ENCODE measurements around the gene SHPK.

The SHPK gene

GRCh38 chr17:3626831-3627768 is 8.9 kb downstream of the SHPK start:
- DNase-seq: no peak

- DNase-seq: no peak
Observed at GRCh38 chr17:3622977-3623594, 13.0 kb downstream of the SHPK start.

GRCh38 chr17:3621146-3621720 is 14.8 kb downstream of the SHPK start:
- DNase-seq: no peak

GRCh38 chr17:3615160-3615870 is 20.7 kb downstream of the SHPK start:
- no peak for DNase-seq

- DNase-seq: no peak
Observed at GRCh38 chr17:3613124-3613523, 22.9 kb downstream of the SHPK start.

GRCh38 chr17:3610523-3610922 is 25.5 kb downstream of the SHPK start:
- no peak for DNase-seq

- no peak for DNase-seq
Observed at GRCh38 chr17:3609689-3610088, 26.4 kb downstream of the SHPK start.

- no peak for DNase-seq
Observed at GRCh38 chr17:3603870-3604259, 32.2 kb downstream of the SHPK start.

GRCh38 chr17:3603119-3603869 is 32.8 kb downstream of the SHPK start:
- peak; percentile 67 for DNase-seq

- DNase-seq: no peak
Observed at GRCh38 chr17:3602499-3602898, 33.6 kb downstream of the SHPK start.

GRCh38 chr17:3600529-3601205 is 35.4 kb downstream of the SHPK start:
- no peak for DNase-seq

- no peak for DNase-seq
Observed at GRCh38 chr17:3598078-3598477, 38.0 kb downstream of the SHPK start.

- DNase-seq: no peak
Observed at GRCh38 chr17:3596804-3597464, 39.1 kb downstream of the SHPK start.

GRCh38 chr17:3594976-3595375 is 41.1 kb downstream of the SHPK start:
- DNase-seq: peak; percentile 64

- peak; percentile 88 for DNase-seq
Observed at GRCh38 chr17:3594051-3594800, 41.8 kb downstream of the SHPK start.

GRCh38 chr17:3593384-3593783 is 42.7 kb downstream of the SHPK start:
- DNase-seq: no peak

GRCh38 chr17:3592216-3592860 is 43.7 kb downstream of the SHPK start:
- no peak for DNase-seq

GRCh38 chr17:3590768-3591167 is 45.3 kb downstream of the SHPK start:
- DNase-seq: no peak

GRCh38 chr17:3590231-3590630 is 45.8 kb downstream of the SHPK start:
- DNase-seq: no peak

GRCh38 chr17:3589784-3590183 is 46.3 kb downstream of the SHPK start:
- DNase-seq: no peak
